HG03045 (cell line): Measurements from ENCODE around the gene RASGEF1C.
"Not testable (repeated sequence)": the region's sequence is repeated elsewhere in the genome, so short reads cannot be mapped to it uniquely, and the experiment has no call there.

Experiments
- ATAC-seq: cut with Tn5 transposase; IDR thresholded peaks from one replicate; pipeline ENCODE4 v1.9.1; 2021; ENCODE audit warnings: mild to moderate bottlenecking, moderate library complexity; ENCODE audit not compliant: unreplicated experiment

The RASGEF1C gene

GRCh38 chr5:180138214-180138975, 70.6 kb downstream of the RASGEF1C start:
- ATAC-seq: no peak

DNA sequence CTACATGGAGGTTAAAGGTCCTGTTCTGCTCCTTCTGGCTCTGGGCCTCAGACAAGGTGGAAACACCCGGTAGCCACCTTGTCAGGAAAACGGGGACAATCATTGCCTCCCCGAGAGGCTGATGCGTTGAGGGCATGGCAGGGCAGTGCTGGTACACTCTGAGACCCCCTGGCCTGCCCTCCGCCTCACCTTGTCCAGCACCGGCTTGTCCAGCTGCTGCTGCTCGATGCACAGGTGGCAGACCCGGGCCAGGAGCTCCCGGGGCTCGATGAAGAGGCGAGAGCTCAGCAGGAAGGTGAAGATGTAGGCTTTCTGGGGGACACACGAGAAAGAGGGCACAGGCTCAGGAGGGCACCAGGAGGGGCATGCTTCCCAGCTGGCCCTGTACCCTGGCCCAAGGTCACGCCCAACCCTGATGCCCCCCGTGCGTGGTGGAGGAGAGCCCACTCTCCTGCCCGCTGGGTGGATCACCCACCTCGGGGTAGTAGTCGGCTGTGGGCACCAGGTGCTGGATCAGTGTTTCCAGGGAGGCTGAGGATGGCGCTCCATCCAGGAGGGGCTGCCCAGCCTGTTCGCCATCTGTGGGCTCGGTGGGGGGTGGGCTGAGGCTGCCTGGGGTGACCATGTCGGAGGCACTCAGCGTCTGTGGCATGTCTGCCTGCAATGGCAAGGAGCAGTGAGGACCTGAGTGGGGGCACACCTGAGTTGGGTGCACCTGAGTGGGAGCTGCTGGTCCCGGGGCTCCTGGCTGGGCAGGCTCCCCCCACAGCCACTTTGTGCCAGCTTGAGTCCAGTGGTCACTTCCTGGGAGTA, 71.4 kb downstream of the RASGEF1C start:
- no peak for ATAC-seq

DNA sequence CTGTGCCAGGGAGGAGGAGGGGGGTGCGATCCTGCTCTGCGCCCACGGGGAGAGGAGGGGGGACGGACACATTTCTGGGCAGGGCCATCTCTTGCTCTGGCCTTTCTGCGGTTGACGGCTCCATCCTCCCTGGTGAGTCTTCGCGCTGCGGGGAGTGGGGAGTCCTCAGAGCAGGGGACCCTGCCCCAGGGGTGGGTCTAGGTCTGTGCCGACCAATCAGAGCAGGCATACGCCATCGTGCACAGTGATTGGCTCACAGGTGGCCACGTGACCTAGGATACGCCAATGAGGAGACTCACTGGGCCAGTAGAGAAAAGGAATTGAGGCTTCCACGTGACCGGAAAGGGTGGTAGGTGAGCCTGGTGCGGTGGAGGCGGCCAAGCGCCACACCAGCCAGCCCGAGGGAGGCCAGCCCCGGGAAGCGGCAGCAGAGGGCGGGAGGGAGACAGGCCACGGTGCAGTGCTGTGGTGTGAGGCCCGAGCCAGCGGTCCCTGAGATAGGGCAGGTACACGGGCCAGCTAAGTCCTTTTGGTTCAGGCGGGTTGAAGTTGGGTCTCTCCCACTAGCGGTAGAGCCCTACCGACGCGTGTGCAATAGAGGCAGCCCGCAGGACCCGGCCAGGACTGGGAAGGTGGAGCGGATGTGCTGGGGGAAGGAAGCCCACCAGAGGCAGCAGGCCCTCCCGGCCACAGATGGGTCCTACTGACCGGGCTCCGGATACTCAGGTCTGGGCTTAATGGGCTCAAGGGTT, 72.2 kb downstream of the RASGEF1C start:
- ATAC-seq: no peak

DNA sequence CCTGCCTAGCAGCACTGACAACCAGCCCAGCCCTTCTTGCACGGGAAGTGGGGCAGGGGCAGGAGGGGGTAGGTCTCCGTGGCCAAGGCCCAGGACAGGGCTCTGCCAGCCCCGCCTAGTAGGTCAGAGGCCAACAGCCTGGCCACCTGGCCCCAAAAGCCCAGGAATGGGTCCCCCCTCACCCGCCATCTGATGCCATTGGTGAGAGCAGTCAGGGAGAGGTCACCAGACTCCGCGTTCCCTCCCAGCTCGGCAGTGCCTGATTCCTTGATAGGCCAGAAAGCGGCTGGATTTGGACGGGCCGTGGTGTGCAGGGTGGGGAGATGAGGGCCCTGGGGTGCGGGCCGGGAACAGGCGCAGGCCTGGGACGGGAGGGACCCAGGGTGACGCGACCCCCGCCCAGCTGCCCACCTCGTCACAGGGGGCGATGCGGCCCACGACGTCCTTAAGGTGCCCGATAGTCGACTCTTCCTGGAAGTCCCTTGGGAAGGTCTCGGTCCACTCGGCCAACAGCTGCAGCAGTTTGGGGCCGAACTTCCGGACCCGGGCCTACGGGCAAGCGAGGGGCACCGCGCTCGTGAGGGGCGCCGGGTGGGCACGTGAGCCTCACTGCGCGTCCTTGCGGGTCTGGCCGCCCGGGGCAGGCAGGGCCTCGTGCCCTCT, 72.9 kb downstream of the RASGEF1C start:
- no peak for ATAC-seq

DNA sequence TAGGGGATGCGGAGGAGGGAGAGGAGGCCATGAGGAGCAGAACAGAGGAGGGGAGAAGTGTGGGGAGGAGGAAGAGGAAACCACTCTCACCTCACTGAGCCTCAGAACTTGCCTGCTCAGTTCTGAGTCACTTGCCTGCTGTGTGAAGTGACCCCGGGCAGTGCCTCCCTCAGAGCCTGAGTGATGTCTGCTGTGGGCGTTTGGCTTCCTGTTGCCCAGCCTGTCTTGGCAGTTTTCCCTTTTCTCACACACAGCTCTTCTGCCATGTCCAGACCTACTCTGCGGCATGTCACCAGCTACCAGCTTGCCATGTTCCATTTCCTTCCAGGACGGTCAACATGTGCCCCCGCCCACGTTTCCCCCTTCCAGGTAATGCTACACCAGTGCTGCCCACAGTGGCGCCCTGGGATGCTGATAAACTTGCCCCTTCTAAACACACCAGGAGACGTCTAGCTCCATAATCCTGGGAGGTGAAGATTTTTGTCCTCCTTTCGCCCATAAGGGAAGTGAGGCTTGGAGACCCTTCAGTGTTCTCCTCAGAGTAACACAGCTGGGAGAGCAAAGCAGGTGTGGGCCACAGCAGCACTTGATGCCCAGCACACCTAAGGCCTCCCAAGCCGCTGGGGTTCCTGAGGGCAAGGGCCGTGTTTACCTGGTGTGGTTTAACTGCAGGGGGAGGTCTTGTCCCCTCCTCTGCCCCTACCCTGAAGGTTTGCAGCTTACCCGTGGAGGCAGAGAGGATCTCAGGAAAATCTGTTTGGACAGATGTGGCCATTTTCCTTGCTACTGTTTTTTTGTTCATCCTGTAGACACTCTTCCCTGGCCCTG, 73.7 kb downstream of the RASGEF1C start:
- ATAC-seq: no peak

- no peak for ATAC-seq
Observed at GRCh38 chr5:180133971-180134508, 75.0 kb downstream of the RASGEF1C start.

GRCh38 chr5:180133551-180133950, 75.5 kb downstream of the RASGEF1C start:
- ATAC-seq: no peak

GRCh38 chr5:180133060-180133459, 76.0 kb downstream of the RASGEF1C start:
- no peak for ATAC-seq

DNA sequence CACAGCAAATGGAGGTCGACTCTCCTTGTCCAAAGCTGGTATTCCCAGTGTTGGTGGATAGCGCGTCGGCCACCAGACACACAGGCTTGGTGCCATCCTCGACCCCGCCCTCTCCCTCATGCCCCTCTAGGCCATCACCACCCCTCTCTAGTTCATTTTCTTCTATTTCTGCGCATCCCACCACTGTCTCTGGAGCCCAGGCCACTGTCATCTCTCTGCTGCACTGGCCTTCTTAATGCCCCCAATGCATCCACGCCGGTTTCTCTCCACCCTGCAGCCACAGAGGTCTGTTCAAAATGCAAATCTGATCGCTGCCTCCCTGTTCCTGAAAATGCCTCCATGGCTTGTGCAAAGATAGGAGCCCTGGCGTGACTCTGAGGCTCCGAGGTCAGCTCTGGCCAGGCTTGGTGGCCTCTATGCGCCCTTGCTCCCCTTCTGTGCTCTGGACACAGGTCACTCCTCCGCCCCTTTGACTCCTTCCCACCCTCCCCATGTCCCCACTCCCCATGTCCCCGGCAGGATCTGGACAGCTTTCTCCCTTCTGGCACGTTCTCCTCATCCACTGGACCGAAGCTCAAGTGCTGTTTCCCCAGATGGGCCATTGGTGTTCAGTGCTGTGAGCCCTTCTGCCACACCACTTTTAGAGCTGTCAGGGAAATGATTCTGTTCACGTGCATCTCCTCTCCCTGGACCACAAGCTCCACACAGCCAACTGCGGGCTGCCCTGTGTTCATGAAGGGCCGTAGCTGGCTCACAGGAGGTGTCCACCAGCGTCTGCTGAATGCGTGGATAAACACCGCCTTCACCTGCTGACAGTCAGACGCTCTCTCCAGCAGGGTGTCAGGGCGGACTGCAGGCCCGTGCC, 77.9 kb downstream of the RASGEF1C start:
- ATAC-seq: no peak

- no peak for ATAC-seq
Observed at GRCh38 chr5:180130291-180130869, 78.6 kb downstream of the RASGEF1C start.

GRCh38 chr5:180129291-180130190, 79.5 kb downstream of the RASGEF1C start:
- no peak for ATAC-seq

DNA sequence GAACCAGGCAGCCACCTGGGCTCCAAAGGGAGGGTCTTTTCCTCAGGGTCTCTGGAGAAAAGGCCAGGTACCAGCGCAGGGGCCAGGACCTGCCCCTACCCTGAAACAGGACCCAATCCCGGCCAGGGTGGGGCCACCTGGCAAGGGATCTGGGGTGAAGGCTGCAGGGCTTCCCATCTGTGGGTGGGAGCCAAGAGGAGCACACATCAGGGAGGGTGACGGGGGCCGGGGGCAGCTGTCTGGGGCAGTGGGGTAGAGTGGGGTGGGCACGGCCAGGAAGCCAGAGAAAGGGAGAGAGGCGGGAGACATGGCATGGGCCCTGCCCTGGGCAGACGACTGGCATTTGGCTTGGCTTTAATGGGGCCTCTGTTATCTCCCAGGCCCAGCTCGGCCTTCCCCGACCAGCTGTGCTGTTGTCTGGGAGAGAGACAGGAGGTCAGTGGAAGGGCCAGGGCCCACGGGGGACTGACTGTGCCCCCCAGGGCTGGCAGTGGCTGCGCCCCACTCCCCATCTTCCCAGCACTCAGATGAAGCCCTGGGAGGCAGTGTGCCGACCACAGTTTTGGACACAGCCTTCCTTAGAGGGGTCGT, 80.2 kb downstream of the RASGEF1C start:
- no peak for ATAC-seq

DNA sequence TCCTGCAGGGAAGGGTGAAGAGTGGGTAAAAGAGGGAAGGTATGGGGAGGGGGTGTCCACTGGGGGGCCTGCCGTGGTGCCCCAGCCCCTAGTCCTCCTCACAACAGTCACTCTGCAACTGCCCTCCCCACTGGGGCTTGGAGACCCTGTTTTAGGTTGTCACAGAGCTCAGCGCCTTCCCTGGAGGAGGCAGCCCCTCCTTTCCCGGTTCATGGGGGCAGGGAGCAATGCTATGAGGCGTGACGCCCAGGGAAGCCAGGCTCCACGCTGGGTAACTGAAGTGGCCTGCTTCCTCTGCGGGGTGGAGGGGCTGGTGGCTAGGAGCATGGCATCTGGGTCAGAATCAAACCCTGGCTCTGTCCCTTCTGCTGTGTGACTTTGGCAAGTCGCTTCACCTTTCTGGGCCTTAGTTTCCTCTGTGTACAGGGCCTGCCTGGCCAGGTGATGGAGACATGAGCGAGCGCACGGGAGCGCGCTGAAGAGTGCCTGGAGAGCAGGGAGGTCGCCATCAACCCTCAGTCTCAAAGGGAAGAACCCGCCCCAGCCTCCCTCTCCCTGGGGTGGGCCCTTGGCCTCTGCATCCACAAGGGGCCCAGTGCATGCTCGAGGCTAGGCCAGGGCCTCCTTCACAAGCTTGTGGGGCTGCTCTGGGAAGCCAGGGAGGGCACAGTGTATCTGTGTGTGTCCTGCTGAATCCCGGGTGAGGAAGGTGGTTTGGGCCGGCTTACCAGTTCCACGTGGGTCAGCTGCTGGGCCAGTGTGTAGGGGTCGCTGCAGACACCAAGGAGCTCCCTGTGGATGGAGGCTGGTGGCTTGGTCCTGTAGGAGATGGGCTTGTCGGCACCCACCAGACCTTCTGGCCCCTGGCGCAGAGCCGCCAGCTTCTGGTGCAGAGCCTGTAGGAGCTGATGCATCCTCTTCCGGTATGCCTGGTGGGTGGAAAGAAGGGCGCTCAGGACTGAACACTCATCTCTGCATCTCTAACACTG, 81.0 kb downstream of the RASGEF1C start:
- ATAC-seq: no peak

GRCh38 chr5:180126716-180127681, 82.0 kb downstream of the RASGEF1C start:
- no peak for ATAC-seq

- ATAC-seq: not testable (repeated sequence)
Observed at GRCh38 chr5:180126156-180126555, 82.9 kb downstream of the RASGEF1C start.
